Measurements from ENCODE around the gene TSPAN4. TPM values are rescaled to one million over a fixed set of nuclear protein-coding genes. Genes with fewer than 3 reads are reported as not detected.

Gene TSPAN4
- polyA plus RNA-seq, 1 donor: 27.8 TPM

DNA sequence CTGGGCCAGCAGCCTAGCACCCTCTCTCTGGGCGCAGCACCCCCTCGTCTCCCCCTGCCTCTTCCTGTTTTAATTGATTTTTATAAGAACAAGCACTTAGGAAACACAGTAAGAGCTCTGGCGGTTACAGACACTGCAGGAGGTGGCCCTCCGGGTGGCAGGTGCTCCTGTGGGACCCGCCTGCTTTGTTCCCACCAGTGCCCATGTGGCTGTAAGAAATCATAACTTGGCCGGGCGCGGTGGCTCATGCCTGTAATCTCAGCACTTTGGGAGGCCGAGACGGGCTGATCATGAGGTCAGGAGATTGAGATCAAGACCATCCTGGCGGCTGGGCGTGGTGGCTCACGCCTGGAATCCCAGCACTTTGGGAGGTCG lies 18.4 kb downstream of the TSPAN4 start:
- WGBS (ENCODE audit: insufficient coverage, low lambda C conversion rate): no CpG with 5 or more reads among the region's 14 CpGs
- Histone ChIP-seq H3K9me3 (ENCODE audit: control insufficient read depth, low read depth, low read length) (peaks cover 4% of the 10 kb centered on the region), H3K27me3 (ENCODE audit: control insufficient read depth, insufficient read depth, low read length) (no peaks in the 10 kb centered on the region), H3K27ac (ENCODE audit: low read length) (no peak overlapping the region), H3K4me1 (ENCODE audit: control insufficient read depth, insufficient read depth, low read length) (peaks cover 42% of the 10 kb centered on the region), H3K36me3 (ENCODE audit: control insufficient read depth, insufficient read depth, low read length) (peaks cover 3% of the 10 kb centered on the region), H3K4me3 (ENCODE audit: low read length) (no peak overlapping the region)
- DNase-seq: no peak

DNA sequence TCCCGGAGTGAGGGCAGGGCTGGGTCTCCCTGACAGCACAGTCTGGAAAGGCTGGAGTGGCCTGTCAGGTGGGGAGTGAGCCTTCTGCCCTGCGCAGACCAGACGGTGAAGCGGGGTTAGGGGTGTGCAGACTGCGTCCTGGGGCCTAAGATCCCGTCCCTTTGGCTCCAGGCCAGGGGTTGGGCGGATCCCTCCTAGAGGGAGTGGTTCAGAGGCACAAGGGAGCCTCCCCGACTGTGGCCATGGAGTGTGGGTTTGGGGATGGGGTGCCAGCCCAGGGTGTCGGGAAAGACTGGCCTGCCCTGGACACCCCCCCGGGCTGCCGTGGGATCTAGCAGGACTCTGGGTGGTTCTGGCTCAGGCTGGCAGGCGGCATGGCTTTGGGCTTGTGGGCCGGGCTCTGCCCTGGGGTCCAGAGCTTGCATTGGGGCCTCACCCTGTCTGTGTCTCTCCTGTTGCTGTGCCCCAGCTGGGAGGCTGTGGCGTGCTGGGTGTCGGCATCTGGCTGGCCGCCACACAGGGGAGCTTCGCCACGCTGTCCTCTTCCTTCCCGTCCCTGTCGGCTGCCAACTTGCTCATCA lies 19.5 kb downstream of the TSPAN4 start:
- peaks cover 42% of the 10 kb centered on the region for H3K4me1 ChIP-seq (ENCODE audit: control insufficient read depth, insufficient read depth, low read length)
- peak overlapping the region; percentile 63 for H3K27ac ChIP-seq (ENCODE audit: low read length)
- H3K36me3 ChIP-seq (ENCODE audit: control insufficient read depth, insufficient read depth, low read length): peaks cover 5% of the 10 kb centered on the region
- WGBS (ENCODE audit: insufficient coverage, low lambda C conversion rate): no CpG with 5 or more reads among the region's 20 CpGs
- H3K27me3 ChIP-seq (ENCODE audit: control insufficient read depth, insufficient read depth, low read length): no peaks in the 10 kb centered on the region
- H3K4me3 ChIP-seq (ENCODE audit: low read length): peak overlapping the region; percentile 36
- DNase-seq: peak in 1 of 2 donors; percentile 70
- peaks cover 4% of the 10 kb centered on the region for H3K9me3 ChIP-seq (ENCODE audit: control insufficient read depth, low read depth, low read length)

DNA sequence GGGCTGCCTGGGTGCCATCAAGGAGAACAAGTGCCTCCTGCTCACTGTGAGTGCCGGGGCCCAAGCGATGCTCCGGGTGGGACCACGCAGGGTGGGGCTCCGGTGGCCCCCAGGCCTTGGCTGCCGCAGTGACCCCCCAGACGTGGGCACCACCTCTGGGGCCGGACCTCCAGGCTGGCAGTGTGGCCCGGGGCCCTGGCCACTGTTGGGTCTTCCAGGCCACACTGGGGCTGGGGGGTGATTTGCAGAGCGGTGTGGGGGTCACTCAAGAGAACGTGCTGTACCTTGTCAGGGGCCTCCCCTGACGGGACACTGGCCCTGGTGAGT lies 20.0 kb downstream of the TSPAN4 start:
- H3K4me3 ChIP-seq (ENCODE audit: low read length): peak overlapping the region; percentile 36
- H3K4me1 ChIP-seq (ENCODE audit: control insufficient read depth, insufficient read depth, low read length): peaks cover 41% of the 10 kb centered on the region
- no CpG with 5 or more reads among the region's 12 CpGs for WGBS (ENCODE audit: insufficient coverage, low lambda C conversion rate)
- H3K27ac ChIP-seq (ENCODE audit: low read length): peak overlapping the region; percentile 63
- H3K27me3 ChIP-seq (ENCODE audit: control insufficient read depth, insufficient read depth, low read length): no peaks in the 10 kb centered on the region
- H3K36me3 ChIP-seq (ENCODE audit: control insufficient read depth, insufficient read depth, low read length): peaks cover 5% of the 10 kb centered on the region
- no peak for DNase-seq
- peaks cover 4% of the 10 kb centered on the region for H3K9me3 ChIP-seq (ENCODE audit: control insufficient read depth, low read depth, low read length)

DNA sequence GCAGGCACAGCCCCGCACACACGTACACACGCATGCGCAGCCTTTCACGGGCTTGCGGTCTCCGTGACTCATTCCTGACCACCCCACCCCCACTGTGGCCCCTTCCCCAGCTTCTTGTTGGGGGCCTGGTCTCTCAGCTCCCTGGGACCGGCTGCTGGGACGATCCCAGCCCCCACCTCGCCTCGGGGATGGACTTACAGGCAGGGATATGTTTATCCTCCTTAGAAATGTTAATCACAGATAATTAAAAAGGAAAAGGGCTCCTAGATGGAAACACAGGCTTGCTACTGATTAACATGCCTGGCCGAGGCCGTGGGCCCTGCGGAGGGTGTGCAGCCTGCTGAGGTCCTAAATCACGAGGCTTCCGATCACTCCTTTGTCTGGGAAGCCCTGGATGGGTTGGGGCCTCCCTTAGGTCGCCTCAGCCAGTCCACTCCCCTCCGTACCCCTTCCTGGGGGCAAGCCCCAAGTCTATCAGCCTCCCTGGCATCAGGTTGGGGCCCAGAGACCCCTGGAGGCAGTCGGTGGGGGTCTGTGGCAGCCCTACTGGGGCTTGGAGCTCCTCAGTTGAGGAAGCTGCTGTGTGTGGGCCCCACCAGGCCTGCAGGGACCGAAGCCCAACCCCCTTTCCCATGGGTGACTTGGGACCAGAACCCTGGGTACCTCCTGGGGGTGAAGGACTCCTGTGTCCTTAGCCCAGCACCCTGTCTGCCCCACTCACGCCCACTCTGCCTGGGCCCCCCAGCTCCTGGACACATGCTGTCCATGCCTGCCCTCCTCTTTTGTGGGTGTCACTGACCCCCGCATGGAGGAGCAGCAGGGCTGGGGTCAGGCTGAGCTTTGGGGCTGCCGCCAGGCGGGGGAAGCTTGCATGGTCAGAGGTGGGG lies 20.6 kb downstream of the TSPAN4 start:
- peaks cover 4% of the 10 kb centered on the region for H3K9me3 ChIP-seq (ENCODE audit: control insufficient read depth, low read depth, low read length)
- H3K4me3 ChIP-seq (ENCODE audit: low read length): peak overlapping the region; percentile 36
- peaks cover 5% of the 10 kb centered on the region for H3K36me3 ChIP-seq (ENCODE audit: control insufficient read depth, insufficient read depth, low read length)
- no CpG with 5 or more reads among the region's 24 CpGs for WGBS (ENCODE audit: insufficient coverage, low lambda C conversion rate)
- H3K27me3 ChIP-seq (ENCODE audit: control insufficient read depth, insufficient read depth, low read length): no peaks in the 10 kb centered on the region
- H3K4me1 ChIP-seq (ENCODE audit: control insufficient read depth, insufficient read depth, low read length): peaks cover 39% of the 10 kb centered on the region
- DNase-seq: peak; percentile 65 to 83
- H3K27ac ChIP-seq (ENCODE audit: low read length): peak overlapping the region; percentile 63

DNA sequence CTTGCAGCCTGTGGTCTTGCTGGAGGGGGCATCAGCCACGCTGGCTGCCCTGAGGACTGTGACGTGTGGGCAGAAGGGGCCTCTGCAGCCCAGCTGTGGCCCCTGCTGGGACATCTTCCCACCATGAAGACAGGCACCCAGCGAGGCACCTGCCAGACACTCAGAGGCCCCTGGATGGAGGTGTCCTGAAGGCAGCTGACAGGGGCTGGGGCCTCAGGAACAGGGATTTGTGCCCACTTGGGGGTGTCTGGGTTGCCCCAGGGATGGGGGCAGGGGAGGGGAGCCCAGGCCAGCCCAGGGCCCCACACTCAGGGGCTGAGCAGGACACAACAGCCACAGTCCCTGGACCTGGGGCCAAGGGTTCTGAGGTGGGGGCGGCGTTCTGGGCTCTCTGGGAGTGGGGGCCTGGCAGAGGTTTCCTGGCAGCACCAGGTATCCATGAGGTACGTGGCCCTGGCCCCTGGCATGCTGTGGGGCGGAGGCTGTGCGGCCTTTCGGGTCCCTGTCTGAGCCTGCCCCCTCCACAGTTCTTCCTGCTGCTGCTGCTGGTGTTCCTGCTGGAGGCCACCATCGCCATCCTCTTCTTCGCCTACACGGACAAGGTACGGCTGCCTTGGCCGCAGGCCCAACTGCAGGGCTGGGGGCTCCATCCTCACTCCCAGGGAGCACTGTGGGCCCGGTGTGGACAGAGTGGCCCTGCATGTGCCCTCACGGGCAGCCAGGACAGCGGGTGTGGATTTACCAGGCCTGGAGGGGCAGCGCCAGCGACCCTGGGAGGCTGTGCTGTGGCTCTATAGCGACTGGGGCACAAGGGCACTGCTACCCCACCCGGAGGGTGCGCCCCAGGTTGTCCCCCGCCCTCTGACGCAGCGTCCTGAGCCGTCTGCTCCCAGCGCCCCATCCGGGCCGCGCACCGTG lies 21.5 kb downstream of the TSPAN4 start:
- WGBS (ENCODE audit: insufficient coverage, low lambda C conversion rate): no CpG with 5 or more reads among the region's 31 CpGs
- Histone ChIP-seq H3K36me3 (ENCODE audit: control insufficient read depth, insufficient read depth, low read length) (peaks cover 11% of the 10 kb centered on the region), H3K4me1 (ENCODE audit: control insufficient read depth, insufficient read depth, low read length) (peaks cover 39% of the 10 kb centered on the region), H3K27ac (ENCODE audit: low read length) (no peak overlapping the region), H3K9me3 (ENCODE audit: control insufficient read depth, low read depth, low read length) (peaks cover 4% of the 10 kb centered on the region), H3K4me3 (ENCODE audit: low read length) (no peak overlapping the region), H3K27me3 (ENCODE audit: control insufficient read depth, insufficient read depth, low read length) (no peaks in the 10 kb centered on the region)
- DNase-seq: no peak

DNA sequence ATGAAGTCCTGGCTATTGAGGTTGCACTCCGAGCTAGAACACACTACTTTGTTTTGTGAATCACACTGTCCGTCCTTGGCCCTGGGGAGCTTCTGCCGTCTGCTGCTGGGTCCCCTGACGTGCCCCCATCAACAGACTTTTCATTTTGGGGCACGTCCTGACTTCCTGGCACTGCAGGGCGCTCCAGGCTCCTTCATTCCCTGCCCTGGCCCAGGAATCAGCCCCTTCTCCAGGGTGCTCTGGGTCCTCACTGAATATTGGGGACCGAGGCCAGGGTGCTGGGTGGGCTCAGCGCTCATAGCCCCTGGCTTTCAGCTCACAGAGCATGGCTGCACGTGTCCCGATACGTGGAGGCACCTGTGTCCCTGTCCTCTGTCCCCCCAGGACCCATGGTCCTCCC lies 22.2 kb downstream of the TSPAN4 start:
- Histone ChIP-seq H3K9me3 (ENCODE audit: control insufficient read depth, low read depth, low read length) (peaks cover 4% of the 10 kb centered on the region), H3K36me3 (ENCODE audit: control insufficient read depth, insufficient read depth, low read length) (peaks cover 14% of the 10 kb centered on the region), H3K27me3 (ENCODE audit: control insufficient read depth, insufficient read depth, low read length) (no peaks in the 10 kb centered on the region), H3K4me1 (ENCODE audit: control insufficient read depth, insufficient read depth, low read length) (peaks cover 34% of the 10 kb centered on the region), H3K27ac (ENCODE audit: low read length) (no peak overlapping the region), H3K4me3 (ENCODE audit: low read length) (no peak overlapping the region)
- DNase-seq: no peak
- WGBS (ENCODE audit: insufficient coverage, low lambda C conversion rate): no CpG with 5 or more reads among the region's 11 CpGs

DNA sequence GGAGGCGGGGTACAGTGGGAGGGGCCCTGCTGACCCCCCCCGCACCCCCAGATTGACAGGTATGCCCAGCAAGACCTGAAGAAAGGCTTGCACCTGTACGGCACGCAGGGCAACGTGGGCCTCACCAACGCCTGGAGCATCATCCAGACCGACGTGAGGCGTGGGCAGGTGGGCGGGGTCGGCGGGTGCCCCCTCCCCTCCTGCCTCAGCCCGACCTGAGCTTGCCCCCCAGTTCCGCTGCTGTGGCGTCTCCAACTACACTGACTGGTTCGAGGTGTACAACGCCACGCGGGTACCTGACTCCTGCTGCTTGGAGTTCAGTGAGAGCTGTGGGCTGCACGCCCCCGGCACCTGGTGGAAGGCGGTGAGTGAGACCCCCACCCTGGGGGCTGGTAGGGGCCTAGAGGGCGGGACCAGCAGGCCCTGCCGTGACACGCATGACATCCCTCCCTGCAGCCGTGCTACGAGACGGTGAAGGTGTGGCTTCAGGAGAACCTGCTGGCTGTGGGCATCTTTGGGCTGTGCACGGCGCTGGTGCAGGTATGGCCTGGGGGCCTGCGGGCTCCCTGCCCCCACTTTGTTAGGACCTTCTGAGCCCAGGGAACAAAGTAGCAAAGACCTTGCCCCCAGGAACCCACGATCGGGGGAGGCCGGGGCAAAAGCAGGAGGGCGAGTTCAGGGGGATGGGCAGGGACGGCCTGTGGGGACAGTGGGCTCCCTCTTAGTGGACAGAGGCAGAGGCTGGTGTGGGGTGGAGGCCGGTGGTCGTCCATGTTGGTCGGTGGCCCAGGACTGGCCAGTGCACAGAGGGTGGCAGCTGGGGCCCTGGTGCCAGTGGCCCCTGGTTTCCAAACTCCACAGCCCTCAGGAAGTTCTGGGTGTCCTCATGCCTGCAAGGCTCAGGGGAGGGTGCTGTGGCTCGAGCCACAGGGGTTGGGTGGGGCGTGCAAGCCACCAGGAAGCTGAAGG lies 23.1 kb downstream of the TSPAN4 start:
- H3K27me3 ChIP-seq (ENCODE audit: control insufficient read depth, insufficient read depth, low read length): no peaks in the 10 kb centered on the region
- no peak overlapping the region for H3K27ac ChIP-seq (ENCODE audit: low read length)
- no CpG with 5 or more reads among the region's 41 CpGs for WGBS (ENCODE audit: insufficient coverage, low lambda C conversion rate)
- no peak for DNase-seq
- H3K4me3 ChIP-seq (ENCODE audit: low read length): no peak overlapping the region
- peaks cover 29% of the 10 kb centered on the region for H3K4me1 ChIP-seq (ENCODE audit: control insufficient read depth, insufficient read depth, low read length)
- peaks cover 14% of the 10 kb centered on the region for H3K36me3 ChIP-seq (ENCODE audit: control insufficient read depth, insufficient read depth, low read length)
- peaks cover 4% of the 10 kb centered on the region for H3K9me3 ChIP-seq (ENCODE audit: control insufficient read depth, low read depth, low read length)

DNA sequence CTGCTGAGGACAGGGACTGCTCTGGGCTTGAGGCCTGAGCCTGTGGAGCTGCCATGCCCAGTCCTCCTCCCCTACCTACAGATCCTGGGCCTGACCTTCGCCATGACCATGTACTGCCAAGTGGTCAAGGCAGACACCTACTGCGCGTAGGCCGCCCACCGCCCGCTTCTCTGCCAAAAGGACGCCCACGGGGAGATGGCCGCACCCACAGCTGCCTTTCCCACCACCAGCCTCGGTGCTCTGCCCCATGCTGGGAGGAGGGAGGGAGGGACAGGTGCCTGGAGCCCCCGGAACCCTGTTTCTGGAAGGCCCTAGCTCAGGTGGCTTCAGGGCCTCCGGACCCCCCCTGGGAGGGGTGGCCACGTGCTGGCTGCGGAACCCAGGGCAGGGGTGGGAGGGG lies 23.8 kb downstream of the TSPAN4 start:
- WGBS (ENCODE audit: insufficient coverage, low lambda C conversion rate): no CpG with 5 or more reads among the region's 14 CpGs
- H3K4me3 ChIP-seq (ENCODE audit: low read length): no peak overlapping the region
- H3K36me3 ChIP-seq (ENCODE audit: control insufficient read depth, insufficient read depth, low read length): peaks cover 16% of the 10 kb centered on the region
- no peaks in the 10 kb centered on the region for H3K27me3 ChIP-seq (ENCODE audit: control insufficient read depth, insufficient read depth, low read length)
- no peak for DNase-seq
- peaks cover 4% of the 10 kb centered on the region for H3K9me3 ChIP-seq (ENCODE audit: control insufficient read depth, low read depth, low read length)
- H3K4me1 ChIP-seq (ENCODE audit: control insufficient read depth, insufficient read depth, low read length): peaks cover 25% of the 10 kb centered on the region
- H3K27ac ChIP-seq (ENCODE audit: low read length): no peak overlapping the region

DNA sequence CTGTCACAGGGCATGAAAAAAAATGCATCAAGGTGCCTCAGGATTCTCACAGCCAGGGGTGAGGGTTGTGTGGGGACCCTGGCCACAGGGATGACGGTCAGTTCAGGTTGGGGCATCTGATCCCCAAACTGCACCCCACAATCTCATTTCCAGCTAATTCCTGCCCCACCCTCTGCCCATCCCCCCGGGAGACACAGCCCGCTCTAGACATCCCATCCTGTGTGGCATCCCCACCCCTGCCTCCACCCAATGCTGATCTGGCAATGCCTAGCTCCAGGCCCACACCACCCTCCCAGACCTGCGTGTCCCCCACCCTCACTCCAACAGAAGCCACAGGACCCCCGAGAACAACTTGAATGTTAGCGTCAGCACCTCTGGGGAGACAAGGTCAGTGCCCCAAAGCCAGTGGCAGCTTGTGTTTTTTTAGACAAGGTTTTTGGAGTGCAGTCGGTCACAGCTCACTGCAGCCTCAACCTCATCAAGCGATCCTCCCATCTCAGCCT lies 25.3 kb downstream of the TSPAN4 start:
- Histone ChIP-seq H3K27ac (ENCODE audit: low read length) (no peak overlapping the region), H3K27me3 (ENCODE audit: control insufficient read depth, insufficient read depth, low read length) (no peaks in the 10 kb centered on the region), H3K9me3 (ENCODE audit: control insufficient read depth, low read depth, low read length) (peaks cover 4% of the 10 kb centered on the region), H3K4me1 (ENCODE audit: control insufficient read depth, insufficient read depth, low read length) (peaks cover 13% of the 10 kb centered on the region), H3K36me3 (ENCODE audit: control insufficient read depth, insufficient read depth, low read length) (peaks cover 16% of the 10 kb centered on the region), H3K4me3 (ENCODE audit: low read length) (no peak overlapping the region)
- no CpG with 5 or more reads among the region's 8 CpGs for WGBS (ENCODE audit: insufficient coverage, low lambda C conversion rate)
- no peak for DNase-seq

All from large intestine (tissue), 3 donors.